ENCODE measurements around the gene SELENOM.

Gene SELENOM

GRCh38 chr22:31080164-31080847, 27.1 kb downstream of the SELENOM start:
- TF ChIP-seq FOXP2 (optimal IDR thresholded peaks at IDR 0.05; ENCODE audit: borderline replicate concordance, extremely low read depth, extremely low read length, insufficient read depth): no peak
- TF ChIP-seq, protein P1, sequence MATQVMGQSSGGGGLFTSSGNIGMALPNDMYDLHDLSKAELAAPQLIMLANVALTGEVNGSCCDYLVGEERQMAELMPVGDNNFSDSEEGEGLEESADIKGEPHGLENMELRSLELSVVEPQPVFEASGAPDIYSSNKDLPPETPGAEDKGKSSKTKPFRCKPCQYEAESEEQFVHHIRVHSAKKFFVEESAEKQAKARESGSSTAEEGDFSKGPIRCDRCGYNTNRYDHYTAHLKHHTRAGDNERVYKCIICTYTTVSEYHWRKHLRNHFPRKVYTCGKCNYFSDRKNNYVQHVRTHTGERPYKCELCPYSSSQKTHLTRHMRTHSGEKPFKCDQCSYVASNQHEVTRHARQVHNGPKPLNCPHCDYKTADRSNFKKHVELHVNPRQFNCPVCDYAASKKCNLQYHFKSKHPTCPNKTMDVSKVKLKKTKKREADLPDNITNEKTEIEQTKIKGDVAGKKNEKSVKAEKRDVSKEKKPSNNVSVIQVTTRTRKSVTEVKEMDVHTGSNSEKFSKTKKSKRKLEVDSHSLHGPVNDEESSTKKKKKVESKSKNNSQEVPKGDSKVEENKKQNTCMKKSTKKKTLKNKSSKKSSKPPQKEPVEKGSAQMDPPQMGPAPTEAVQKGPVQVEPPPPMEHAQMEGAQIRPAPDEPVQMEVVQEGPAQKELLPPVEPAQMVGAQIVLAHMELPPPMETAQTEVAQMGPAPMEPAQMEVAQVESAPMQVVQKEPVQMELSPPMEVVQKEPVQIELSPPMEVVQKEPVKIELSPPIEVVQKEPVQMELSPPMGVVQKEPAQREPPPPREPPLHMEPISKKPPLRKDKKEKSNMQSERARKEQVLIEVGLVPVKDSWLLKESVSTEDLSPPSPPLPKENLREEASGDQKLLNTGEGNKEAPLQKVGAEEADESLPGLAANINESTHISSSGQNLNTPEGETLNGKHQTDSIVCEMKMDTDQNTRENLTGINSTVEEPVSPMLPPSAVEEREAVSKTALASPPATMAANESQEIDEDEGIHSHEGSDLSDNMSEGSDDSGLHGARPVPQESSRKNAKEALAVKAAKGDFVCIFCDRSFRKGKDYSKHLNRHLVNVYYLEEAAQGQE (IDR thresholded peaks at IDR 0.05; ENCODE audit: insufficient read depth in 1 of 2, low read depth in 2 of 2, low read length in 2 of 2): no peak

GRCh38 chr22:31079095-31079642, 28.2 kb downstream of the SELENOM start:
- TF ChIP-seq TAF1 (IDR thresholded peaks at IDR 0.05; ENCODE audit: borderline replicate concordance, insufficient read depth, low read length): no peak
- TF ChIP-seq FOXP2 (optimal IDR thresholded peaks at IDR 0.05; ENCODE audit: borderline replicate concordance, extremely low read depth, extremely low read length, insufficient read depth): no peak
- TF ChIP-seq, protein P1 (IDR thresholded peaks at IDR 0.05; ENCODE audit: insufficient read depth in 1 of 2, low read depth in 2 of 2, low read length in 2 of 2): no peak
- no peak for TF ChIP-seq POLR2AphosphoS5 (IDR thresholded peaks at IDR 0.05; ENCODE audit: low read depth, low read length)
- no peak for TF ChIP-seq SIN3A (IDR thresholded peaks at IDR 0.05; ENCODE audit: borderline replicate concordance, insufficient read depth, low read length)

- TF ChIP-seq TAF1 (IDR thresholded peaks at IDR 0.05; ENCODE audit: borderline replicate concordance, insufficient read depth, low read length) (no peak), SIN3A (IDR thresholded peaks at IDR 0.05; ENCODE audit: borderline replicate concordance, insufficient read depth, low read length) (no peak), FOXP2 (optimal IDR thresholded peaks at IDR 0.05; ENCODE audit: borderline replicate concordance, extremely low read depth, extremely low read length, insufficient read depth) (no peak), POLR2AphosphoS5 (IDR thresholded peaks at IDR 0.05; ENCODE audit: low read depth, low read length) (no peak)
- TF ChIP-seq, protein P1 (IDR thresholded peaks at IDR 0.05; ENCODE audit: insufficient read depth in 1 of 2, low read depth in 2 of 2, low read length in 2 of 2): no peak
These were observed 29.7 kb downstream of the SELENOM start for GRCh38 chr22:31077681-31078080.

DNA sequence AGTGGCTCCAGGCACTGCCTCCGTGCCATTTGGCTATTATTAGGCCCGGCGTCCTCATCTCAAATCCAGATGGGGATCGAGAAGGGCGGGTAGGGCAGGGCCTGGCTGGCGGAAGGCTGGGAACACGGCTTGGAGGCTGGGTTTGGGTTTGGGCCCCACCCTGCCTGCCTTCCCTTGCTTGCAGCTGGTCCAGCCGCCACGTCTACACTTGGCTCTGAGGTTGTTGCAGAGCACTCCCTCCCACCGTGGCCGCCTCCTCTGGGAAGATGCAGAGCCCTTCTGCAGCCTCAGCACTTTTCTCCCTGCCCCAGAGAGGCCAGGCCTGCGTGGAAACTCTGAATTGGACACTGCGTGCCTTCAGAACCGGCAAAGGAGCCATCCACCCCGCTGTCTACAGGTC, 31.4 kb downstream of the SELENOM start:
- TF ChIP-seq POLR2AphosphoS5 (IDR thresholded peaks at IDR 0.05; ENCODE audit: low read depth, low read length) (no peak), SIN3A (IDR thresholded peaks at IDR 0.05; ENCODE audit: borderline replicate concordance, insufficient read depth, low read length) (no peak), TAF1 (IDR thresholded peaks at IDR 0.05; ENCODE audit: borderline replicate concordance, insufficient read depth, low read length) (no peak), FOXP2 (optimal IDR thresholded peaks at IDR 0.05; ENCODE audit: borderline replicate concordance, extremely low read depth, extremely low read length, insufficient read depth) (no peak)
- TF ChIP-seq, protein P1 (IDR thresholded peaks at IDR 0.05; ENCODE audit: insufficient read depth in 1 of 2, low read depth in 2 of 2, low read length in 2 of 2): no peak

Measured in PFSK-1 (cell line).